NCI-H2107 treated with DMSO at 0.1 percent for 48 hours (cell line): ENCODE measurements around the gene SLC24A3.

Experiments used
- DNase-seq: peaks from one replicate; lab custom pipeline; 2025; ENCODE audit not compliant: unreplicated experiment; lab: John Stamatoyannopoulos, UW

SLC24A3 gene

DNA sequence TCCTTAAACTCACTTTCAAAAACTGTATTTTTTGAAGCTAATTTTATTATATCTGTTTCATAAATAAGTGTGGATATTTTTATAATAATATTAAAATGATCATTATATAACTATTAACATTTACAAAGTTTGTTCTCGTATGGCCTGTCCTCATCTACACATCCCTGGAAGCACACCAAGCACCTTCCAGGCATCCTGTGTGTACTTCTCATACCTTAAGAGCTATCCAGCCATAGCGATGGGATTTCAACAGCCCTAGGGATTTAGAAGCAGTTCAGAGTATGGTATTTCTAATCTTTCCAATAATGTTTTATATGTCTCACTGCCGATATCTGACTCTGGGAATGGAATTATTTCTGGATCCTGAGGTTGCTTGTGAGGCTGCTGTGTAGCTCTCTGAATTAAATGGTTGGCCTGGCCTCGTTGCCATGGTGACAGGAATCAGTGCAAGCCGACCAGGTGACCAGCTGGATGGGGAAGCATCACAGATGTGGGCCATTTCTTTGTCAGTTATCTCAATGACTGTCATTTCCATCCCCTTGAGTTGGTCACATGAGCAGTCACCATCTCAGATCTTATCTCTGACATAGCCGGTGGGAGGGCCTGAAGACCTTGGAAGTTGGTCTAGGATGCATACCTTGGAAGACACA is 280.4 kb downstream of the SLC24A3 start:
- no peak for DNase-seq

DNA sequence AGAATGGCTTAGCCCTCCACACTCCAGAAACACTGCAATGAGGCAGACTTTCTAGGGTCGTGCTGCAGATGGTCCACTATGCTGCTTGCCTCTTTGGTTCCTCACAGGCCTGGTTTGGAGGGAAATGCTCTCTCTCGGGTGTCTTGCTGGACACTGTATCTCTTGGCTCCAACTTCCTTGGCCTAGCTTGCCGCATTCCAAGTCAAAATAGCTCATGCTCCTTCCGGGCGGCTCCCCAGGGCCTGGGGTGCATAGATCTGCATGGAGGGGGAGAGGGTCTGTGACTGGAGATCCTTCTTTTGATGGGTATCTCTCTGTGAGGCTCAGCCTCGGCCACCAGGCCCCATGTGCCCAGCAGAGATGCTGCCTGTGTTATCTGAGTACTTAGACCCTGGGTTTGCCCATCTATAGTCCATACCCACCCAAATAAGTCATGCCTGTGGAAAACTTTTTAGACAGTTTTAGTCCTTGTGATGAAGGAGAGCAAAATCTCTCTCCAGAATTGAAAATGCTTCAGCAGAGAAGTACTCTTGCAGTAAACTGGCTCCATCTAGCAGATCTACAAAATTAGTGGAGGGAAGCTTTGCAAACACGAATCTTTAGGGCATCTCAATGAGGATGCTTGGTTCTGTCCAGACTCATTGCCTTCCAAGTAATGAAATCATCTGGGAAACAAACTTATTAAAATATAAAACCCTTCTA is 281.5 kb downstream of the SLC24A3 start:
- no peak for DNase-seq

DNA sequence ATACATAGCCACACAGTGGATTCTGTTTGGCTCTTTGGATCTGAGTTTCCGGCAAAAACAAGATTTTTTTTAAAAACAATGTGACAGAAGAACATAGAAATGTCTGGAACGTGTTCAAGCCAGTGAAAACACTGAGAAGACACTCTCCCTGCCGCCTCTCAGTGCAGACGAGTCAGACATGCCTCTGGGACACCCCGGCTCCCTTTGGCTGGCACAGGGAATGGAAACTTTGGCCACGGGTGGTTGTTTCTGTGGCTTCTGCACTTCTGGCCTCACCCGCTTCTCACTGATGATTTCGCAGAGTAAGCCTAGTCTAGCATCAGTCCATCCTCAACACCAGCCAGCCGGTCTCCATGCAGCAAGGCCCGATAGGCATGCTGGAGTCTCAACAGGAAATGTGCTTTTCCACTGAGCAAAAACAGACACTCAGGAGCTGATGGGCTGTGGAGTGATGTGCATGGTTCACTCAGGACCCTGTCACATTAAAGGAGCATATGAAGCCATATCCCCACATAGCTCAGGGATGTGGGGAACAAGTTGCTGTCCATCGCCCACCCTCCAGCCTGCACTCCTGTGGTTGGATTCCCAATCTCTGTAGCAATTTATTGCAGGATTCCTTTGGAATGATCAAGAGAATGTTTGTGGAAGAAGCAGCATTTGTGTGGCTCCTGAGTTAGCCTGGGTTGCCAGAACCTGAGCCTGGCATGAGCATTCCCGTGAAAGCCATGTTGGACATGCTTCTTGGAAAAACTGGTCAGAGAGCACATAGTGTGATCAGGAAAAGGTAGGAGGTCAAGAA is 283.7 kb downstream of the SLC24A3 start:
- DNase-seq, result no peak

DNA sequence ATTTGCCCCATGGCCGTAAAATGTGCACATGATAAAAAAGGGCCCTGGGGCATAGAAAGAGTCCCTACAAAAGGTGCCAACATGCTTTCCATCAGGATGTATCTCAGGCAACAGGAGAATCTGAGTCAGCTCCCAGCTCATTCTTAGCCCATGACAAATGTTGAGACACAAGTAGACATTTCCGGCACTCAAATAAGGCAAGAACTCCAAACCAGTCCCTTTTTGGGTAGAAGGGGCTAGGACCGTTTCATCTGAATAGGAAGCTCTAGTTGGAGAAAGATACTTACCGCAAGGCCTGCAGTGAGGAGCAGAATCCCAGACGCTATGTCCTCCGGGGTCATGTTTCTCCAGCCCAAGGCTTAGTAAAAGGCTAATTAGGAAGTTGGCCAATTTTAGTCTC is 284.6 kb downstream of the SLC24A3 start:
- no peak for DNase-seq

DNA sequence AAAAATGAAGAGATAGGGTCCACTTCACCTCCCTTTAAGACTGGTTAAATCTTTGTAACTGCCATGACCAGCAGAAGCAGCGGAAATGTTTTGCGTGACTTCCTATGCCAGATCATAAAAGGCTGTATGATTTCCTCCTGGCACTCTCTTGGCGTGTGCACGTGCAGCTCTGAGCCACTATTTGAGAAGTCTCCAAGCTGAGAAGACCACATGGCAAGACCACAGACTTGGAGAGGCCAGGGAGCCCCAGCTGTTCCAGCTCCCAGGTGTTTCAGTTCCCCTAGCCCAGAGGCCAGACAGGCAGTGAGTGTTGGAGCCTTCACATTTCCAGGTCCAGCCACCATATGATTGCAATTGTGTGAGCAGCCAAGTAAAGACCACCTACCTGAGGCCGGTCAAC is 286.3 kb downstream of the SLC24A3 start:
- no peak for DNase-seq

DNA sequence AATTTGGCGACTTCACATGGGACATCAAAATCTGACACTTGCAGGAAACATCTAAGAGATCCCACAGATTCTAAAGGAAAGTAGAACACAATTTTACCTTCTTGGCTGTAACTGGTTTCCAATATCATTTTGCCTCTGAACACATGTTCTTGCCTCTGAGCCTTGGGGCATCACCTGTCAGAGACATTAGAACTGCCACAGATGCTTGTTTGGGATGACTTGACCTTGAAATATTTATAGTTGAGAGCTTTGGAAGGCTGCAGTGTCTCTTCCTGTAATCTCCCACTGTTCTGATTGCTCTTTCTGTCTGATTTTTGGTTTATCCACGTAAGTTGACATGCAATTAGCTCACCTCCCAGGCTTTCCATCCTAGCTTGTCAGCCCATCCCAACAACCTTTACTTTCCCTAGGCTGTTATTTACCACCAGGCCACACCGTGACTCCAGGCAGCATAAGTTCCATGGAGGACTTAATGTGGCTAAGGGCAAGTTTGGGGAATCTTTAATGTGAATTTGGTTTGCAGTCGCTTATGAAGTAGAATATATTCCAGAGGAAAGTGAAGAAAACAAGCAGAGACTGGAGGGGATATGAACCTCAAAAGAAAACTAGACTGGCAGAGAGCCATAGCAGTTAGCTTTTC is 289.2 kb downstream of the SLC24A3 start:
- no peak for DNase-seq

DNA sequence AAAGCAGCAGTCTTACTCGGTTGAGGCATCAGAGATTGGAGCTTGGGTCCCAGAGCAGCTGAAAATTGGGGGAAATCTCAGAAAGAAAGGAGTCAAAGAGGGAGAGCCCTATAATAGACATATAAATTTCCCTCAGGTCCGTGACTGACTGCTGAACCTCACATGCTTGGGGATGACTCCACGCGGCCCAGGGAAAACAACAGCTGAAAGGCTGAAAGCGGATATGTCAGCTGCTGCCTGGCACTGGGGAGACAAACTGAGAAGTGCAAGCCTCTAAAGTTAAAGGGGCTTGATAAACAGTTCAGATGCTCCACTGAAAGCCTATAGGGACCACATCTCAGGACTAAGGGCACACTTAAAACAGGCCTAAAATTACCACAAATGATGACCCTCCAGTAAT is 289.7 kb downstream of the SLC24A3 start:
- DNase-seq, result no peak

DNA sequence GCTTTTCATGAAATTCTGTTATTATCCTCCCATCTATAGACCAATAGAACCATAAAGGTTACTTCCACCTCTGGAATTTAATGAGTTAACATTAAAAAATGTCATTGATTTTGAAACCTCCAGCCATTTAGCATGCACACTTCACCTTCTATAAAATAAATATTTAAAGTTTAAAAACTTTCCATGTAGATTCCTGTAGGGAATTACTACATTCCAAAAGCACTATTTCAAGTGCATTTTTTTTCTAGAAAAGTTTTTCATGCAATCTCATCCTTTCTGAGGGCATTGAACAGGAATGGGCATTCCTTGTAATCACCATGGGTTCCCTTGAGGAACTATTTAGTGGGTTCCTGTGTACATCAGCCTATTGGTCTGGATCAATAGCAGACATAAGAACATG is 291.8 kb downstream of the SLC24A3 start:
- DNase-seq, result no peak

DNA sequence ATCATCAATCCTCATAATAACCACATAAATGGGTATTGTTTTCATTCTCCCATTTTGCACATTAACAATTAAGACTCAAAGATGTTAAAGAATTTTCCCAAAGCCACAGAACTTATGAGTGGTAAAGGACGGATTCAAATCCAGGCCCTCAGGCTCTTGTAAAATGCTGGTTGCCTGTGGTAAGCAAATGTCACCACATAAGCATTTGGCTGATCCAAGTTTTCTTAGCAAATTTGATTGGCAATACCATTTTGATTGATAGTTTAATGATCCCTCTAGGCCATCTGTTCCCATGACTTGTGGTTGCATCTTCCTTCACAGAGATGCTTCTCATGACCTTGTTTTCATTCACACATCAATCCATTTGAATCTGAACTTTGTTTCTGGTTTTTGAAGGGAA is 293.6 kb downstream of the SLC24A3 start:
- DNase-seq, result no peak

DNA sequence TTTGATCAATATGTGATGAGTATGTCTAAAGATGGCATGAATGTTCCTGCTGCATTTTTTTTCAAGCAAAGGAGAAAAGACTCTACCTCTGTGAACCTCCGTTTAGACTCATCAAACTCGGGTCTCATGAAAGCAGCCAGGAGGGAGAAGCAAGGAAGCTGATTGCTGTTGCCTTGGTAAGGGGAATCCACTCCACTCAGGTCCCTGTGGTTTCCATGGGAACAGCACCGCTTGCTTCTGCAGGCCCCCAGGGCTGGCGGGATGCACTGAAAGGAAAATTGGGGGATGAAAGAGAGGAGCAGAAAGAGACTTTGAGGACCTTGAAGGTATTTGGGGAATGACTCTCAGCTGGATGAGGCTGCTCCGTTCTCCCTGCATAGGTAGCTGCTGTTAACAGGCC is 296.0 kb downstream of the SLC24A3 start:
- DNase-seq, result no peak

DNA sequence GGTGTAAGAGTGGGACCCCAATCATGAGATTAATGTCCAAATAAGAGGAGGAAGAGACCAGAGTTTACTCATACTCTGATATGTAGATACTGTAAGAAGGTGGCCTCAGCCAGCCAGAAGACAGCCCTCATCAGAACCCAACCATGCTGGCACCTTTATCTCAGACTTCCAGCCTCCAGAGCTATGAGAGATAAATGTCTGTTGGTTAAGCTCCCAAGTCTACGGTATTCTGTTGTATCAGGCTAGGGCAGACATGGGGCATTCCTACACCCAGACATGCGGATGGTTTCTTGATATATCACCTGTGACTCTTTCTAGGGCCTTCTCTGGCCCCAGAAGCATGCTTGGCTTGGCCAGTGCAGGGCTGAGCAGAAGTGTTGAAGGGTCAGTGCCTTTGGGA is 298.2 kb downstream of the SLC24A3 start:
- no peak for DNase-seq

DNA sequence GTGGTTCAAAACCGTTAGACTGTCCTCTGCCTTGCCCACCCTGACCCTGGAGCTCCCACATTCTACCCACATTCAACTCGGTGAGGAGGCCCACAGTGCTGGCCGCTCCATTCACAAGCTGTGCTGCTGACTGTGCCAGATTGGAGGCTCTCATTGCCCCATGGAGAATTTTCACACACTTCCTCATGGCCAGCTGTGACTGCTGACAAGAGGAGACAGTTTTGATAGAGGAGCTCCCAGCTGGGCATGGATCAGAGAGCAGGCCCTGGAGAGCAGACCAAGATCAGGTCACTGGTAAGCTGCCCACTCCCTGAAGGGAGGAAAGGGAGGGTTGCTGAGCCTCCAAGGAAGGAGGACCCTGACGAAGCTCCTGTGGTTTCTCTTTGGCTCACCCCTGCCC is 299.5 kb downstream of the SLC24A3 start:
- DNase-seq, result no peak

DNA sequence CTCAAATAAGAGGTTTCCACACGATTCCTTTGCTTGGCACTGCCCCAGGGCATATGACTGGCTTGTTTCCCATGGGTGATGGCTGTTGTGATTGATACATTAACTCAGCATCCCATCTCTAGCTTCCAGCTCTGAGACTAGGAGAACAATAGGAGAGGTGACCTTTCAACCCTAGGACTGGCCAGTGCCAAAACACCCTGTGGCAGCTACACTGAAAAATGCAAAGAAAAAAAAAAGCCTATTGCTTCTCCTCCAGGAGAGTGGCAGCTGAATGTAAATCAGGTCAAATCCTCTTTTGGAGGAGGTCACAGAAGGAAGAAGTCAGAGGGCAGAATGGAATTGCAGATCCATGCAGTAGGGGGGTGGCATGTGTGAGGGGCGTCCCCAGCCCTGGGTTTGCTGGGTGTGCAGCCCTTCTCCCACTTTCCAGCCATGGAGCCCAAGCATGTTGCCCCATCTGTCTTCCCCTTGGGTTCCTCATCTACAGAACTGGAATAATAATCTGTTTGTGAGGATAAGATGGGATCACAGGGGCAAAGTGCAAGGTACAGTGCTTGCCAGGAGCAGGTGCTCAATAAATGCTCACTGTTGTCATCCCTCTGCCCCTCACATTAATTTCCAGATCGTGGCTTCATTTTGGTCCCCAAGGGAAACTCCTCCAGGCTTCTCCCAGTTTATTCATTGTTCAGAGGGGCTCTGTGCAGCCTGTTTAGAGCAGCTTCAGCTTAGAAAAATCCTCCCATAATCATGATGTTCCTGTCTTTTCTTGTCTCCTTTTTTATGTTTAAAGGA is 300.6 kb downstream of the SLC24A3 start:
- no peak for DNase-seq

DNA sequence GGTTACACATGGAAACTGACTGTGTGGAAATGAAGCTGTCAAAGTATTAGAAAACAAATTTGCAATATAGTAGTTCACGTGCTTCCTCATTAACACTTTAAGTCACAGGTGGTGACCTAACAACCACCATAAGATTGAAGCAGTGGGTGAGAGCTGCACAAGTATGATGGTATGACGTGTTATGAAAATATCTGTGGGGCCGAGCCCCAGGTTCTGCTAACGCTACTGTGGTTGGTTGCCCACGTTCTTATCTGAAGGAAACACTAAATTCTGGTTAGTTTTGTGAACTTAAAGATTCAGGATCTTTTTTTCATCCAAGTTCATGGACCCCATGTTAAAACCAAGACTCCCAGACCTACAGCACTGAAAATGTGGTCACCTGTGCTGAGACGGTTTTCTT is 302.6 kb downstream of the SLC24A3 start:
- DNase-seq, result no peak

DNA sequence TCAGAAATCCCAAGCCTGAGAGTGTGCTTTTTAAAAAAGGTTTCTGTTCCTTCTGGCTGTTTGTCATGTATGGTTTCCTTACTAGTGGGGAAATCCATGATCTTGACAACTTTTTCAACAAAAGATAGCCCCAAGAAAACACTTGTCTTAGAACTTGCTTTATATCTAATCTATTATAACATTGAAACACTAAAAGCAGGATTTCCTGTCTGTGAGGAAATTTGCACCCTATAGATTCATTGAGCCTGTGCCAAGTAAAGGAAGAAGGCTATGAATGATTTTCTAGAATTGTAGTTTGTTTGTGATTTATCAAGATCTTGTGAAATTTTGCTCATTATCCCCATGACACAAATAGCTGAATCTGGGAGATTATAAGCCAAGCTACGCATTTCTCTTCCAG is 307.0 kb downstream of the SLC24A3 start:
- DNase-seq, result no peak

DNA sequence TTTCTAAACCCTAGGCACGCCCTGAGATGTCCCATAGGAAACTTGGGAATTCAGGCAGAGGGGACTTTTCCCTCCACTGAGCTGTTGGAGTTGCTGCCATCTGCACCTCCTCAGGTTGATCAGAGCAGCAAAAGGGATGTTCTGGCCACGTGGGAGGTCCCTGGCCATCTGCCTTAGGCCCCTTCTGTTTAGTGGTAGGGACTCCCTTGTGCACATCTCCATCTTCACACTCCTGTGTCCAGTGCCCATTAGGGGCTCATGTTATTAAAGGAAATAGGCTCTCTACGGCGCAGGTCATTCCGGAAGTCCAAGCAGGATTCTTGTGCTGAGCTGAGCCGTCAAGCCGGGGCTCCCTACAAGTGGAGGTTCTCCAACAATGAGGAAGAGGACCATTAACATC is 307.8 kb downstream of the SLC24A3 start:
- DNase-seq, result no peak

DNA sequence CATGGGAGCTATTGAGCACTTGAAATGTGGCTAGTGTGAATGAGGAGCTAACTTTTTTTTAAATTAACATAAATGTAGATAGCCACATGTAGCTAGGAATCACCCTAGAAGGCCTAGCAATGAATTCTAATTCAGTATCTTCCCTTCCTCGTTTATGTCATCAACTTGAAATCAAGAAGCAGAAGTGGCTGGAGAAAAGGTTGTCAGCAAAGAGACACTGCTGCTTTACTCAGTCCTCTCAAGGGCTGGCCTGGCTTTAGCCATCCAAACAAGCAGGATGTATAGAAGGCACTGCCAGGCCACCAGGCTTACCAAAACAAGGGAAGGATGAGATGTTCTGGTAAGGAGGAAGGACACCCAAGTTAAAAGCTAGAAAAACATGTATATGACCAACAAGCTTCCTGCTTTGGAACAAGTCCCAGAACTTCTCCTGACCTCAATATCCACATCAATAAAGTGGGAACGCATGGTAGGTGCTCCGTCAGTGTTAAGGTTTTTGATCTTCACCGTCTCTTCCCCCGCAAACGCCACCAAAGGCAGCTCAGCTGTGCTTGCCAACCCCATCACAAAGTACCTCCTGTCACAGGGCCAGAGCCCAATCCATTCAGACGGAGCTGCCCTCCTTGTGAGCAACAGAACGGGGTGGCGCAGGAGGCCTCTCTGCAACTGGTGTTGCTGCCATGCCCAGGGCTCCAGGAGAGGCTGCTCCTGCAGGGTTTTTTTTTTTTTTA is 309.8 kb downstream of the SLC24A3 start:
- no peak for DNase-seq

DNA sequence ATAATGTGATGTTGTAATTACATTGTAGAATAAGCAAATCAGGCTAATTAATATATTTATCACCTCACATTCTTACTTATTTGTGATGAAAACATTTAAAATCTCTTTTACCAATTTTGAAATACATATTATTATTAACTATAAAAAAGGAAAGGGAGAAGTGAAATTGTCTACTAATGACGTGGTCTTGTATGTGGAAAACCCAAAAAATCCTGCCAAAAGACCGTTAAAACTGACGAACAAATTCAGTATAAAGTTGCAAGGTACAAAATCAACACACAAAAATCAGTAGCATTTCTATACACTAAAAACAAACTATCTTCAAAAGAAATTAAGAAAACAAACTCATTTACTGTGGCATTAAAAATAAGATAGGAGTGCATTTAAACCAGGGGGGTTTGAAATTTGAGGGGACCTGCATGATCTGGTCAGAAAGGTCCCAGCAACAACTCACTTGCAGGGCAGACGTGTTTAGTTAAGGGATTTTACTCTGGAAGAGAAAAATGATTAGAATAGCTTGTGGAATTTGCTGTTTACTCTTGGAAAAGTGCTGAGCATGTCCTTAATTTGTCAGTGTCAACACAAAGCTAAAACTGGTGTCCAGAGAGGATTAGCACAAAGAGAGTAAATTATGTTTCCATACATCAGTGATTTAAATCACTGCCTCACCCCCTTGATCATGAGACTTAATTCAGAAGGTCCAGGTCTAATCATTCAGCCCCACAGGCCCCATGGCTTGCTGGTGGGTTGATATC is 310.6 kb downstream of the SLC24A3 start:
- no peak for DNase-seq

DNA sequence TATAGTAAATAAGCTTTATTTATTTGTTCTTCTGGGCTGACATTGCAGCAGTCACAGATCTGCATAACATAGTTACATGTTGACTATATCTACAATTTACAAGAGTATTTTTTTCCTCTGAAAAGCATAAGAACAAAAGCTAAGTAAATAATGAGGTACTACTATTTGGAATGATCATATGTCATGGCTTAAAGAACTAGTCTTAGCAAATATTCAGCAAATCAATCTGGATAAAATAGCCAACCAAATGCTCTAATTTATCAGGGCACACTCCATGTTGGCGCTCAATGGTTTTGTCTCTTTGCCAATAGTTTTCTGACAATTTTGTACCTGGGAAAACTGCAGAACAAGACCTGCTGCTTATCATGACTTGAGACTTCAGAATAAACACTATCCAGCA is 312.2 kb downstream of the SLC24A3 start:
- DNase-seq, result no peak

DNA sequence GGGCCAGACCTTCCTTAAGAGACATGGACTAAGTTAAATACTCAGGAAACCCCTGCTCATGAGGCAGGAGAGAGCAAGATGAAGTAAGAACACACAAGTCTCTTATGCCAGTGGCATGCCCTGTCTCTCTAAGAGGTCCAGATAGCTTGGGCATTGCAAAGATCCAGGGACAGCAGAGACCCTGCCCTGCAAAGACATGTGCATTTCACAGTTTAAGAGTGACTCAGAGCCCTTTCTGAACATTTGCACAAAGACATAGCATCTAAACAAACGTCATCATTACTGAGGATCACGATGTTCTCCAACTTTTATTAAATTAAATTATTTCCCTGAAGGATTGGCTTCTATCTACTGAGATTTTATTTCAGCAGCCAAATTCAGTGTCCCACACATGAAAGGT is 315.1 kb downstream of the SLC24A3 start:
- no peak for DNase-seq
